GM23248 (cell line): ENCODE data around the gene CDH13.

Experiments used
- EZH2 ChIP-seq: fragments of 200-600 bp; sonication (generic); IDR thresholded peaks from 2 replicates; pipeline ENCODE4 v1.6.1; 2018; ENCODE audit warnings: antibody characterized with exemption, mild to moderate bottlenecking; ENCODE audit not compliant: insufficient read depth, poor library complexity, severe bottlenecking
- EZH2phosphoT487 ChIP-seq: fragments of 200-600 bp; sonication (generic); IDR thresholded peaks from 2 replicates; pipeline ENCODE4 v1.6.1; 2018; ENCODE audit warnings: antibody characterized with exemption, moderate library complexity, mild to moderate bottlenecking, low read depth; ENCODE audit not compliant: insufficient read depth

DNA sequence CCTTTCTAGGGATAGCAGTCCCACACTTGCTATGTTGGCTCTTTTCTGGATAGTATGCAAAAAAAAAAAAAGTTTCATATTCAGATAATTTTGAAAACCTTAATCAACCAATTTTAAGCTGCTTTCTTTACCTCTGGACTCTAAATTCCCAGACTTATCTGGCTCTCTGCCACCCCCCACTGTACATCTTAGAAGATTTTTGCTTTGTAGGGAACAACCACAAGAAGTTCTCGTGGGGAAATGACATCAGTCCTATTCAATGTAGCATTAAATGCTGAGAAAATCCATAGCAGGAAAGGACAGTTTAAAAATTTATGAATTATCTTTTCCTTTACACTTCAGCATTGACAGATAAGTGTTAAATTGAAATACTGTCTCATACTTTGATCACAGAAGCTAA, 618.3 kb downstream of the CDH13 start:
- TF ChIP-seq EZH2, result no peak
- TF ChIP-seq EZH2phosphoT487, result no peak
